H4 (cell line): Measurements from ENCODE around the gene LSP1. TPM values are rescaled to one million over a fixed set of nuclear protein-coding genes. Genes with fewer than 3 reads are reported as not detected.
"Not testable (repeated sequence)": the region's sequence is repeated elsewhere in the genome, so short reads cannot be mapped to it uniquely, and the experiment has no call there.

ENCODE experiments used
- DNase-seq: peaks from one replicate; pipeline ENCODE4 v3.0.0-alpha.2; 2015; ENCODE audit warnings: low spot score
- total RNA-seq: library from RNA; depleted of rRNA; stranded (reverse); fragments of >200 nt; shearing (Covaris generic); gene quantifications from 2 replicates; pipeline ENCODE4 v1.2.3, GENCODE V29; 2014; rRNA removed

LSP1 gene
- total RNA-seq, 1 experiment from 2014 or later = 3.3 TPM

GRCh38 chr11:1938343-1939005, 85.6 kb downstream of the LSP1 start:
- DNase-seq = no peak

DNA sequence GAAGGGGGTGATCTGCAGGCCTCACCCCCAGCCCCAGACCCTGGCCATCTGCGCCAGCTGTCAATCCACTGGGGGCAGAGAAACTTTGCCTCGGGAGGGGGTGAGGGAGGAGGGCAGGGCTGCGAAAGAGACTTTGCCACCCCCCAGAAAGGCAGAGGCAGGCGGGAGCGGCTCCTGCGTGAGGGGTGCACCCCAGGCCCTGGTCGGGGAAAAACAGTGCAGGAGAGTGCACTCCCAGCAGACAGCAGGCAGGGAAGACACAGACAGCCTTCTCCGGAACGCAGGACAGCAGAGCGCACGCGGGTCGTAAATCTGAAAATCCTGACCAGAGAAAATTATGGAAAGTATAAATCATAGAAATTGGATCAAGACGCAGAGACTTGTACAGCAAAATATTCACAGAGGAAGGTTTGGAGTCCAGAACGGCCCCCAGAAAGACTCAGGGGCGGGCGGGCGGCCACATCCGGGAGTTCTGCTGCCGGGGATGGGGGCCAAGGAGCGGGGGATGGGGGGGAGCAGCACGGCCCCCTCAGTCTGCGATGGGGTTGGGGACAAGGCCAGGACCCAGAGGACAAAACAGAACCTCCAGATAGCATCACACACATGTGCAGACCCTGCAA, 86.2 kb downstream of the LSP1 start:
- DNase-seq = no peak

GRCh38 chr11:1939788-1940187, 86.9 kb downstream of the LSP1 start:
- not testable (repeated sequence) for DNase-seq

Other genes with a start within 250 kb of the LSP1 start
- not detected in 2 replicates for gene KRTAP5-3, start 244.6 kb upstream of the LSP1 start, total RNA-seq
- gene KRTAP5-4, start 230.9 kb upstream of the LSP1 start, total RNA-seq = not detected in 2 replicates
- gene KRTAP5-5, start 223.3 kb upstream of the LSP1 start, total RNA-seq = not detected in 2 replicates
- not detected in 2 replicates for gene KRTAP5-6, start 155.9 kb upstream of the LSP1 start, total RNA-seq
- gene IFITM10, start 102.5 kb upstream of the LSP1 start, total RNA-seq = 1.4 and 2.0 TPM in 2 replicates
- gene CTSD, start 89.2 kb upstream of the LSP1 start, total RNA-seq = 516 and 559 TPM in 2 replicates
- not detected in 2 replicates for gene SYT8, start 18.1 kb upstream of the LSP1 start, total RNA-seq
- gene TNNI2, start 14.1 kb upstream of the LSP1 start, total RNA-seq = not detected in 2 replicates
- gene PRR33, start 38.8 kb downstream of the LSP1 start, total RNA-seq = not detected in 2 replicates
- gene TNNT3, start 66.6 kb downstream of the LSP1 start, total RNA-seq = not detected in 2 replicates
- gene MRPL23, start 94.2 kb downstream of the LSP1 start, total RNA-seq = 271 and 398 TPM in 2 replicates
- gene H19, start 144.8 kb downstream of the LSP1 start, total RNA-seq = 0.23 and 2.9 TPM in 2 replicates